WTC11 (cell line): ENCODE data around the gene NTRK2.

Experiments
- MAX ChIP-seq: sonication (generic); formaldehyde crosslinking; IDR thresholded peaks from 2 replicates; pipeline ENCODE4 v1.8.0; 2022; ENCODE audit warnings: mild to moderate bottlenecking, missing genetic modification reagents
- ZNF416 ChIP-seq: fragments of 250-450 bp; sonication (Bioruptor Pico); IDR thresholded peaks from 2 replicates; pipeline ENCODE4 v1.9.0; 2021; ENCODE audit warnings: mild to moderate bottlenecking, inconsistent platforms

- TF ChIP-seq MAX (CRISPR knock-in tag) (no peak), ZNF416 (no peak)
Observed at GRCh38 chr9:84917366-84918070, 248.0 kb downstream of the NTRK2 start.
